ENCODE results near the gene ABCB8. TPM values are rescaled to one million over a fixed set of nuclear protein-coding genes. Genes with fewer than 3 reads are reported as not detected.

ABCB8 gene
- total RNA-seq, 2 experiments from 2014 or later: 48.1 to 48.3 TPM

DNA sequence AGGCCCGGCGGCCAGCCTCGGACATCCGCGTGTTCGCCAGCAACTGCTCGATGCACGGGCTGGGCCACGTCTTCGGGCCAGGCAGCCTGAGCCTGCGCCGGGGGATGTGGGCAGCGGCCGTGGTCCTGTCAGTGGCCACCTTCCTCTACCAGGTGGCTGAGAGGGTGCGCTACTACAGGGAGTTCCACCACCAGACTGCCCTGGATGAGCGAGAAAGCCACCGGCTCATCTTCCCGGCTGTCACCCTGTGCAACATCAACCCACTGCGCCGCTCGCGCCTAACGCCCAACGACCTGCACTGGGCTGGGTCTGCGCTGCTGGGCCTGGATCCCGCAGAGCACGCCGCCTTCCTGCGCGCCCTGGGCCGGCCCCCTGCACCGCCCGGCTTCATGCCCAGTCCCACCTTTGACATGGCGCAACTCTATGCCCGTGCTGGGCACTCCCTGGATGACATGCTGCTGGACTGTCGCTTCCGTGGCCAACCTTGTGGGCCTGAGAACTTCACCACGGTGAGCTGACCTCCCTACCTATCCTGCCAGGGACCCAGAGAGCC is 20.7 kb downstream of the ABCB8 start:
- H3K27me3 Mint-ChIP-seq: peaks cover 13% of the 10 kb centered on the region
- ATAC-seq (ENCODE audit: low read depth): no peak
- H3K27ac Mint-ChIP-seq: no peak overlapping the region
- H3K9me3 Mint-ChIP-seq: no peaks in the 10 kb centered on the region
- peaks cover 14% of the 10 kb centered on the region for H3K4me1 Mint-ChIP-seq
- no peak for DNase-seq
- peaks cover 4% of the 10 kb centered on the region for H3K36me3 Mint-ChIP-seq
- no peak overlapping the region for H3K4me3 Mint-ChIP-seq
- POLR2A ChIA-PET: interaction anchor here (1.0 to 1.7 kb wide), 2 partner anchors 10 to 21 kb away, joined by 3 to 7 read pairs; partner anchors contain the start of genes ABCB8 and SLC4A2

DNA sequence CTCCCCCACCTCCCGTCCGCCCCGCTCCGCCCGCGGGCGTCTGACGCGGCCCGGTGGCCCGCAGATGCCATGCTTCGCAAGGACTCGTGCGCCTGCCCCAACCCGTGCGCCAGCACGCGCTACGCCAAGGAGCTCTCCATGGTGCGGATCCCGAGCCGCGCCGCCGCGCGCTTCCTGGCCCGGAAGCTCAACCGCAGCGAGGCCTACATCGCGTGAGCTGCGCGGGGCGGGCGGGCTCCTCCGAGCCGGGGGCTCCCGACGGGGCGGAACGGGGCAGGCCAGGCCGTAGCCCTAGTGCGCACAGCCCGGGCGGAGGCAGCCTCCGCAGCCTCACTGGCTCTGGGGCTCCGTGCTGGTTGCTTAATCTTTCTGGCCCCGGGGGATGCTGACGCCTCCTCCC is 22.9 kb downstream of the ABCB8 start:
- Mint-ChIP-seq H3K4me1 (peaks cover 14% of the 10 kb centered on the region), H3K27ac (no peak overlapping the region), H3K27me3 (peaks cover 13% of the 10 kb centered on the region), H3K4me3 (no peak overlapping the region), H3K9me3 (no peaks in the 10 kb centered on the region), H3K36me3 (peaks cover 4% of the 10 kb centered on the region)
- peak; percentile 77 for DNase-seq
- ATAC-seq (ENCODE audit: low read depth): peak; percentile 73
- POLR2A ChIA-PET: interaction anchor here (1.1 kb wide), 1 partner anchor 12 kb away, joined by 3 read pairs; no protein-coding TSS in a partner anchor

DNA sequence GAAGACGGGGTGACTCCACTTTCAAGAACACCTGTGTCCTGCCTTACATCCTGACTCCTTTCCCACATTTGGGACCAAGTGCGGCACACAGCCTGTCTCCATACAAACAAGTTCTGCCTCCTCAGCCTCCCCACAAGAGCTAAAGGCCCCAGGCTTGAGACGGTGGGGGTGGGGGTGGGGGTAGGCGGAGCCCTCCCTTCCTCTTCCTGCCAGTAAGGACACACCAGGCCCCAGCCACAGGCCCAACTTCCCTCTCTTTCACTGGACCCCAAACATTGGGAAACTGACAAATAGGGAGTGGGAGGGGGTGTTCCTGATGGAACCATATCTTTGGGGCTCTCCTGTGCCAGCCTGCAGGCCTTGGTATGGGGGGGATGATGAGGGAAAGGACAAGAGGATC is 24.8 kb downstream of the ABCB8 start:
- no peaks in the 10 kb centered on the region for H3K9me3 Mint-ChIP-seq
- POLR2A ChIA-PET: interaction anchor here (0.6 kb wide), 1 partner anchor 35 kb away, joined by 3 read pairs; no protein-coding TSS in a partner anchor

DNA sequence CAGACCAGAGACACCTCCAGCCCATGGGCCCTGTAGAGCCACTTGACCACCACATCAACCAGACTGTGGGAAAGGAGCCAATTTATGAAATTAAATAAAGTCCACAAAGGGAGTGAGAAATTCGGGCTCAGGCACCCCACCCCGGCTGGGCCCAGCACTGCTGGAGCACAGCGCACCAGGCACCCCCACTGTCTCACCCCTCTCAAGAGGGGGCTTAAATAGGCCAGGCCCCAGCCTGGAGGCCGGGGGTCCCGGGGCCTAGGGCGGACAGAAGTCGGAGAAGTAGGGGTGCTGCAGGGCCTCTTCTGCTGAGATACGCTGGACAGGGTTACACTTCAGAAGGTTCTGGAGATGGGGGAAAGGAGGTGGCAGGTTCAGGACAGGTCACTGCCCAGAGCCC is 25.5 kb downstream of the ABCB8 start:
- Mint-ChIP-seq H3K9me3 (no peaks in the 10 kb centered on the region), H3K36me3 (peaks cover 6% of the 10 kb centered on the region), H3K4me3 (no peak overlapping the region), H3K27ac (no peak overlapping the region), H3K27me3 (peaks cover 13% of the 10 kb centered on the region), H3K4me1 (peaks cover 26% of the 10 kb centered on the region)
- DNase-seq: no peak
- POLR2A ChIA-PET: no interaction called here
- no peak for ATAC-seq (ENCODE audit: low read depth)

More for the DNA sequence above, 24.8 kb downstream of the ABCB8 start:
- Mint-ChIP-seq H3K4me3 (no peak overlapping the region), H3K27ac (no peak overlapping the region), H3K36me3 (peaks cover 6% of the 10 kb centered on the region), H3K27me3 (peaks cover 13% of the 10 kb centered on the region), H3K4me1 (peaks cover 22% of the 10 kb centered on the region)
- DNase-seq (no peak), ATAC-seq (ENCODE audit: low read depth) (no peak)

DNA sequence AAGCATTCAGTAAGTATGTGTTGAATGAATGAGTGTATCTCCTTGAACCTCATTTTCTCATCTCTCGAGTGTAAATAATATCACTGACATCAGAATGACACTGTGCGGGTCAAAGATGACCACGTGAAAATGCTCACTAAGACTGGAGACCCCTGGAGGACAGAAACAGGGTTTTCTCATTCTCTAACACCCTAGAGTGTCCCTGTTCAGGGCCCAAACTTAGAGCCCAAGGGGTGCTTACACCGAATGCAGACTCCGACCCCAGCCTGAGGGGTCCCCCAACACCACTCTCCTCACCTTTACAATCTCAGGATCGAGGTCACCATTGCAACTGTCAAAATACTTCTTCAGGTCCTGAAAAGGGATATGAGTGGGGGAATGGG is 28.0 kb downstream of the ABCB8 start:
- ATAC-seq (ENCODE audit: low read depth): no peak
- DNase-seq: no peak
- peak overlapping the region; percentile 98 for H3K4me3 Mint-ChIP-seq
- H3K36me3 Mint-ChIP-seq: peaks cover 6% of the 10 kb centered on the region
- H3K27ac Mint-ChIP-seq: no peak overlapping the region
- peaks cover 4% of the 10 kb centered on the region for H3K27me3 Mint-ChIP-seq
- H3K4me1 Mint-ChIP-seq: peaks cover 32% of the 10 kb centered on the region
- no peaks in the 10 kb centered on the region for H3K9me3 Mint-ChIP-seq
- POLR2A ChIA-PET: interaction anchor here (1.6 kb wide), 1 partner anchor 24 kb away, joined by 3 read pairs; the partner anchor contains the start of gene FASTK

DNA sequence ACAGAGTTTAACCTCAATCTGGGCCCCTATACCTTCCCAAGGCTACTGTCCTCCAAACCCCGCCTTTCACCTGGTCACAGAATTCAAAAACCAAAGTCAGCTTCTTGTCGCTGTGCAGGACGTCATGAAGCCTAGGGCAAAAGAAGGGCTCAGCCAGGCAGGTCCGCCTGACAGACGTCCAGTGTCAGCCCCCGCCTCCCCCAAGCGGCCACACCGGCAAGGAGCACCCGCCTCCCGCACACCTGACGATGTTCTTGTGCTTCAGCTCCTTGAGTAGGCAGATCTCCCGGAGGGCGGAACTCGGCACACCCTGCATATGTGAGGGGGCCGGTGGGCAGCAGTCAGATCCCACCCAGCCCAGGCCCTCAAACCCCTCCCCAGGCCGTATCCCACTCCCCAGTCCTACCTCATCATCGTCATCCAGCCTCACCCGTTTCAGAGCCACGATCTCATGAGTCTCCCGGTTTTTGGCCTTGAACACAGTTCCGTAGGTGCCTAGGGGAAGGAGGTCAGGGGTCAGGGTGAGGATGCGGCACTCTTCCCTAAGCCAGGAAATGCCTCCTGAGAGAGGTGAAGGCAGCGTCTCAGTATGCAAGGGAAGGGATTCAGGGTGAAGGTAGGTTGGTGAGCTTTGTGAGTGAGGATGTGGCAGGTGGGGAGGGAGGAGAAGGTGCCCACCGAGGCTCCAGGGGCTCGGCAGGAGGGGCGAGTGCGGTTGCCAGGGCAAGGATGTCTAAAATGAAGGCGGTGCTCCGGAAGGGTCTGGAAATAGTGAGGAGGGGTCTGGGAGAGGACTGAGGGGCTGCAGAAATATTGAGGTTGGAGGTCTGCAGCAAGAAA is 28.6 kb downstream of the ABCB8 start:
- POLR2A ChIA-PET: interaction anchor here (1.6 kb wide), 1 partner anchor 24 kb away, joined by 3 read pairs; the partner anchor contains the start of gene FASTK

DNA sequence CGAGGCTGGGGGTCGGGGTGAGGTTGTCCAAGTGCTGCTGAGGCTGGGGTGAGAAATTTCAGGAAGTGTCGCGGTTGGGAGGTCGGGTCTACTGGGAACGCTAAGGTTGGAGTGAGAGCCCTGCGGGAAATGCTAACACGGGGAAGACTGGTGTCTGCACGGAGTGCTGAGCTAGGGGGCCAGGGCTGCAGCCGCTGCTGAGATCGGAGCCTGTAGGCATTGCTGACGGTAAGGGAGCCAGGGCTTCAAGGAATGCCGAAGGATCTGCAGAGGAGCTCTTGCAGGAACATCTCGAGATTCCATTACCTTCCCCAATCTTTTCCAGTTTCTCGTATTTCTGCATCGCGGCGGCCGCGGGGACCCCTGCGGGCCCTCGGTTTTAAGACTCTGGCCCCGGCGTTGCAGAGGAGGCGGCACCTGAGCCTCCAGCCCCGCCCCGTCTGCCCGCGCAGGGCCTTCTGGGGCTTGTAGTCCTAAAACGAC is 29.3 kb downstream of the ABCB8 start, which contains the start of gene CDK5:
CDK5 (minus strand) TSS at position 392 of the 483 bp plus-strand sequence; CDS start at position 343, 49 bp downstream.
- Mint-ChIP-seq H3K27ac (peak within 1 kb of the TSS; percentile 93), H3K4me3 (peak within 1 kb of the TSS; percentile 98), H3K36me3 (peaks cover 8% of the 10 kb centered on the region), H3K27me3 (no peaks in the 10 kb centered on the region), H3K4me1 (peaks cover 36% of the 10 kb centered on the region), H3K9me3 (no peaks in the 10 kb centered on the region)
- DNase-seq: no peak
- peak; percentile 8 for ATAC-seq (ENCODE audit: low read depth)
- POLR2A ChIA-PET: interaction anchor here (4.1 kb wide), 1 partner anchor 25 kb away, joined by 32 read pairs; the partner anchor contains the start of genes FASTK and TMUB1

More for the DNA sequence above, 28.6 kb downstream of the ABCB8 start:
- no peaks in the 10 kb centered on the region for H3K9me3 Mint-ChIP-seq
- H3K36me3 Mint-ChIP-seq: peaks cover 8% of the 10 kb centered on the region
- peaks cover under 1% of the 10 kb centered on the region for H3K27me3 Mint-ChIP-seq
- H3K4me1 Mint-ChIP-seq: peaks cover 36% of the 10 kb centered on the region
- H3K27ac Mint-ChIP-seq: peak overlapping the region; percentile 93
- DNase-seq (no peak), ATAC-seq (ENCODE audit: low read depth) (no peak)
- H3K4me3 Mint-ChIP-seq: peak overlapping the region; percentile 98

DNA sequence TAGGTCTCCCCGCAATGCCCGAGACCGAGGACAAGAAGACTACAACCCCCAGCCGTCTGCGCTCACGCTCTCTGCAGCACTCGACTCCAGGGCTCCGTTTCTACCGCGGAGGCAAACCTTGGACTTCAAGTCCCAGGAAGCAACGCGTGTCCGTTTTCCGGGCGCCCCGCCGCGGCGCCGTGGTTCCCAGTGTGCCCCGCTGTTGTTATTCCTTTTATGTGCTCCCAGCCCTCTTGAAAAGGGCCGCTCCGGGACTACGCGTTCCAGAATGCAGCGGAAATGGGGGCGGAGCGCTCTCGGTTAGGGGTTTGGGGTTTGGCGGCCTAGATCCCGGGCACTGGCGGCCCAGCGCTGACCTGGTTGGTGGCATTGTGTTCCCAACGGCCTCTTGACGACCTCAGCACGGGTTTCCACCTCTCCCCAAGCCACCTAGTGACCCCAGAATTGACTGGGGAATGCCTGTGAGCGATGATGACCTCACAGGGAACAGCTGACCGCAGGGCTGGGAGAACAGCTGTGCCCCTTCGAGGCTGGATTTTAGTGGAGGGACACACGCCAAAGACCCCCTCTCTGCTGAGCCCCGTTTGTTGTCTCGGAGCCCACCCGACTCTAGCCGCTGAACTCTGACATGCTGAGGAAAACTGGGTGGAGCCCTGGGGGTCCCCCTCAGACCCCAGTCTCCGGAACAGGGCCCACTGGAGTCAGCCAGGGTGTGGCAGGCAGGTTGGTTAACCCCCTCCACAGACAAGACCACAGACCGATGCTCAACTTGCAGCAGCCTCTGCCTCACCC is 29.9 kb downstream of the ABCB8 start:
- peaks cover 5% of the 10 kb centered on the region for H3K36me3 Mint-ChIP-seq
- POLR2A ChIA-PET: interaction anchor here (0.7 to 4.1 kb wide), 6 partner anchors 8 to 47 kb away, joined by 4 to 32 read pairs (median 6); partner anchors contain the start of genes ABCB8, FASTK and TMUB1
- peak overlapping the region; percentile 98 for H3K4me3 Mint-ChIP-seq
- H3K27me3 Mint-ChIP-seq: no peaks in the 10 kb centered on the region
- peaks cover 30% of the 10 kb centered on the region for H3K4me1 Mint-ChIP-seq
- H3K27ac Mint-ChIP-seq: peak overlapping the region; percentile 93
- DNase-seq: peak; percentile 94
- peak; percentile 94 for ATAC-seq (ENCODE audit: low read depth)
- no peaks in the 10 kb centered on the region for H3K9me3 Mint-ChIP-seq

DNA sequence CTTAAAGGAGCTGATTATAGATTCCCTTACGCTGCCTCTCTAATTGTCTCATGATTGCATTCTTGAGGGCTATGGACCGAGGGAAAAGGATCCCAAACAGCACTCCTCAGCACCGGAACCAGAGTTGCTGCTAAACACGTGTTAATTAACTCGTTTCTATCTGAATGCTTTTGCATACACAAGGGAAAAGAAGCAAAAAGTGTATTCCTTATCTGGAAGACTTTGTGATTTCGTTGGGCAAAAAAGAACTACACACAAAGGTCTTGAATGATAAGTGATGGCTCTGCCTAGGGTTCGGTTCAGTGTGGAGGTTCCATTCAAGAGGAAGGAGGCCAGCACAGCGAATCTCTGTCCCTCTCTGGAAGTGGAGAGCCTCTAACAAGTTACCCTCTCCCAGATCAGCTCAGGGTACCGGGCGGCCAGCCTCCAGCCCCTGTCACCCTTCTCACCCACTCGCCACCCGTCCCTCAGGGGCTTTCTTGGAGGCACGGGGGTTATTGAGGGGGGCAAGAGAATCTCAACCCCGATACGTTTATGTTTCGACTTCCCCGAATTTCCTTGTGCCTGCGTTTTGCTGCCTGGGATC is 30.6 kb downstream of the ABCB8 start:
- Mint-ChIP-seq H3K36me3 (peaks cover 5% of the 10 kb centered on the region), H3K27ac (peak overlapping the region; percentile 93), H3K27me3 (no peaks in the 10 kb centered on the region), H3K4me1 (peaks cover 28% of the 10 kb centered on the region), H3K9me3 (no peaks in the 10 kb centered on the region), H3K4me3 (peak overlapping the region; percentile 98)
- POLR2A ChIA-PET: interaction anchor here (0.7 to 4.1 kb wide), 6 partner anchors 9 to 48 kb away, joined by 4 to 32 read pairs (median 6); partner anchors contain the start of genes ABCB8, FASTK and TMUB1
- ATAC-seq (ENCODE audit: low read depth) (no peak), DNase-seq (no peak)

DNA sequence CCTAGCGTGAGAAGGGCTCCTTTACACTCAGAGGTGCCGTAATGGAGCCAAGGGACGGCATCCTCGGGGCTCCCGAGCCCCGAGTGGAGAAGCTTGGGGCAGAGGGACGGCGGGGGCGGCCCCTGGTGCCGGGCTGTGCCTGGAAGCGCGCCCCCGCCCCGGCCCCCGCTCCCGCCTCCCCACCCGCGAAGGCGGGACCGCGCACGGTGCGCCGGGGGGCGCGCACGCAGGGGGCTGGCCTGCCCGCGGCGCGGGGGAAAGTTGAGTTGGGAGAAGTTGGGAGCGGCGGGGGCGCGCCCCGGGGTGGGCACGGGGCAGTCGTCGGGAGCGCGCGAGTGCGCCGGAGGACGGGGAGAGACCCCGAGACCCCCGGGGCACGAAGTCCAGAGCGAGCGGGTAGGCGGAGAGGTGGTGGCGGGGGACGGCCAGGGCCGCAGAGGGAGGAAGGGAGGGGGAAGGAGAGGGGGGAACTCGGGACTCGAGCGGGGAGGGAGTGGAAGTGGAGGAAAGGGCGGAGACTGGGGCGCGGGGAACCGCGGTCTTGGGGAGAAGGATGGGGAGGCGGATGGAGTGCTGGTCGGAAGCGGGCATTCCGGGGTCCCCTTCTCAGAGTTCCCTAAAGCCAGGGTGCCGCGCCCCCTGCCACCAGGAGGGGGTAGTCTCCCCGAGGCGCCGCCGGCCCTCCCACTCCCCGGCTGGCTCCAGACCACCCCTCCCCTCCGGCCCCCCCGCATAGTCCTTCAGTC is 31.3 kb downstream of the ABCB8 start, which contains the start of gene SLC4A2:
SLC4A2 (plus strand) TSS at position 223 of the 746 bp plus-strand sequence. CDS start 2,399 bp downstream, outside the sequence.
- Mint-ChIP-seq H3K27ac (peak within 1 kb of the TSS; percentile 93), H3K27me3 (no peaks in the 10 kb centered on the region), H3K36me3 (peaks cover 5% of the 10 kb centered on the region), H3K9me3 (no peaks in the 10 kb centered on the region), H3K4me3 (peak within 1 kb of the TSS; percentile 98), H3K4me1 (peaks cover 28% of the 10 kb centered on the region)
- POLR2A ChIA-PET: interaction anchor here (0.9 to 4.1 kb wide), 6 partner anchors 10 to 46 kb away, joined by 4 to 32 read pairs (median 7); partner anchors contain the start of genes ABCB8, FASTK and TMUB1
- ATAC-seq (ENCODE audit: low read depth) (peak; percentile 8), DNase-seq (peak; percentile 91)

DNA sequence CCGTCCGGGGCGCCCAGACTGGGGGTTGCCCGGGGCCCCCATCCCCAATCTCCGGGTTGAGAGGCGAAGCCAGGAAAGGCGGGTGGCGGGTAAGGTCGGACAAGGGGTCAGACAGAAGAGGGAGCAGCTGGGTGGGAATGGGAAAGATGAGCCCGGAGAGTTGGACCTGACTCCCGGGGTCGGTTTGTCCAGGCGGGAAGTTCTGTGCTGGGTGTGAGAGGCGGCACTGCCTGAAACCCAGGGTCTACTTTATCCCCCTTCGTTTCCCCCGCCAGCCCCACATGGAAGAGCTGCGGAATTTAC is 31.8 kb downstream of the ABCB8 start:
- ATAC-seq (ENCODE audit: low read depth): no peak
- peak overlapping the region; percentile 98 for H3K4me3 Mint-ChIP-seq
- no peaks in the 10 kb centered on the region for H3K9me3 Mint-ChIP-seq
- H3K27me3 Mint-ChIP-seq: no peaks in the 10 kb centered on the region
- H3K4me1 Mint-ChIP-seq: peaks cover 28% of the 10 kb centered on the region
- H3K27ac Mint-ChIP-seq: peak overlapping the region; percentile 67
- POLR2A ChIA-PET: interaction anchor here (1.1 to 4.1 kb wide), 4 partner anchors 10 to 167 kb away, joined by 3 to 32 read pairs (median 7); partner anchors contain the start of genes FASTK and TMUB1
- no peak for DNase-seq
- H3K36me3 Mint-ChIP-seq: peaks cover 5% of the 10 kb centered on the region
